Measurements from ENCODE around the gene FGF6. TPM values are rescaled to one million over a fixed set of nuclear protein-coding genes. Genes with fewer than 3 reads are reported as not detected.

The FGF6 gene
- total and polyA plus RNA-seq, 2 experiments from 2014 or later: not detected

DNA sequence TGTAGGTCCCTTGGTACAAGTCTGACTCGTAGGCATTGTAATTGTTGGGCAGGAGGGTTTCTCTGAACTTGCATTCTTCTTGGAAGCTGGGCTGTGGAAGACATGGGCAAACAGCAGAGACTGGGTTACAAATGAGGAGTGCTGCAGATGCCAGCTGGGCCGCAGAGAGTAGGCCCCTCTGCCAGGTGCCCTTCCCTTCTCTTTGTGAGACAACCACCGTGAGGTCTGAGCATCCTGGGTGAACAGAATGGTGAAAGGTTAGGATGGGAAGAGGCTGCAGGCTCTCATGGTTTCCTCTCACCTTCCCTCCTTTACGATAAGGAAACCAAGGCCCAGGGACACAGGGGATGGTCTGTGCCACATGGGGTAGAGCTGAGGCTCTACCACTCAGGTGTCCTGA is 11.3 kb downstream of the FGF6 start:
- H3F3A ChIP-seq (replicated peaks; ENCODE audit: low read depth): 0 out of 2 replicates have a peak, but pooled peaks cover under 1% of the 10 kb centered on the region
- no peak for ATAC-seq
- H3K27ac Mint-ChIP-seq: no peak overlapping the region
- peaks cover 14% of the 10 kb centered on the region; the same call in 2 of the 3 replicates for H3K4me1 Mint-ChIP-seq
- peaks cover 11% of the 10 kb centered on the region; the same call in 1 of the 2 replicates for H3K9me2 ChIP-seq (ENCODE audit: insufficient read depth)
- peaks cover 13% of the 10 kb centered on the region for H3K27me3 Mint-ChIP-seq (ENCODE audit: insufficient read depth, low read depth, poor library complexity)
- H3K27ac ChIP-seq (ENCODE audit: low read depth): no peak overlapping the region
- no peaks in the 10 kb centered on the region for H3K27me3 ChIP-seq (ENCODE audit: insufficient read depth)
- no peak overlapping the region for H3K4me3 Mint-ChIP-seq
- H3K4me3 ChIP-seq: no peak overlapping the region
- H2AFZ ChIP-seq: no peak overlapping the region
- no peaks in the 10 kb centered on the region for H4K20me1 ChIP-seq (replicated peaks; ENCODE audit: insufficient read depth)
- DNase-seq (ENCODE audit: low spot score): no peak
- H3K79me2 ChIP-seq (replicated peaks; ENCODE audit: insufficient read depth): no peaks in the 10 kb centered on the region
- H3K36me3 ChIP-seq (ENCODE audit: insufficient read depth): no peaks in the 10 kb centered on the region
- H3K36me3 Mint-ChIP-seq (ENCODE audit: low read depth): no peaks in the 10 kb centered on the region
- no peaks in the 10 kb centered on the region; the same call in 2 of the 3 replicates for H3K9me3 Mint-ChIP-seq
- TF ChIP-seq, protein P1, sequence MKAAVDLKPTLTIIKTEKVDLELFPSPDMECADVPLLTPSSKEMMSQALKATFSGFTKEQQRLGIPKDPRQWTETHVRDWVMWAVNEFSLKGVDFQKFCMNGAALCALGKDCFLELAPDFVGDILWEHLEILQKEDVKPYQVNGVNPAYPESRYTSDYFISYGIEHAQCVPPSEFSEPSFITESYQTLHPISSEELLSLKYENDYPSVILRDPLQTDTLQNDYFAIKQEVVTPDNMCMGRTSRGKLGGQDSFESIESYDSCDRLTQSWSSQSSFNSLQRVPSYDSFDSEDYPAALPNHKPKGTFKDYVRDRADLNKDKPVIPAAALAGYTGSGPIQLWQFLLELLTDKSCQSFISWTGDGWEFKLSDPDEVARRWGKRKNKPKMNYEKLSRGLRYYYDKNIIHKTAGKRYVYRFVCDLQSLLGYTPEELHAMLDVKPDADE (IDR thresholded peaks at IDR 0.05): no peak
- TF ChIP-seq NANOG (IDR thresholded peaks at IDR 0.05; ENCODE audit: borderline replicate concordance) (no peak), ZNF331 (CRISPR knock-in tag; IDR thresholded peaks at IDR 0.05; ENCODE audit: low read depth) (no peak), EZH2 (IDR thresholded peaks at IDR 0.05; ENCODE audit: low read depth, unreplicated experiment) (no peak), JUNB (IDR thresholded peaks at IDR 0.05; ENCODE audit: unreplicated experiment) (no peak), ZNF114 (CRISPR knock-in tag; IDR thresholded peaks at IDR 0.05) (no peak), EZH2phosphoT487 (IDR thresholded peaks at IDR 0.05; ENCODE audit: unreplicated experiment) (no peak), STAT1 (IDR thresholded peaks at IDR 0.05; ENCODE audit: unreplicated experiment) (no peak), POLR2AphosphoS5 (IDR thresholded peaks at IDR 0.05; ENCODE audit: low read depth) (no peak)
- TF ChIP-seq, protein P2, sequence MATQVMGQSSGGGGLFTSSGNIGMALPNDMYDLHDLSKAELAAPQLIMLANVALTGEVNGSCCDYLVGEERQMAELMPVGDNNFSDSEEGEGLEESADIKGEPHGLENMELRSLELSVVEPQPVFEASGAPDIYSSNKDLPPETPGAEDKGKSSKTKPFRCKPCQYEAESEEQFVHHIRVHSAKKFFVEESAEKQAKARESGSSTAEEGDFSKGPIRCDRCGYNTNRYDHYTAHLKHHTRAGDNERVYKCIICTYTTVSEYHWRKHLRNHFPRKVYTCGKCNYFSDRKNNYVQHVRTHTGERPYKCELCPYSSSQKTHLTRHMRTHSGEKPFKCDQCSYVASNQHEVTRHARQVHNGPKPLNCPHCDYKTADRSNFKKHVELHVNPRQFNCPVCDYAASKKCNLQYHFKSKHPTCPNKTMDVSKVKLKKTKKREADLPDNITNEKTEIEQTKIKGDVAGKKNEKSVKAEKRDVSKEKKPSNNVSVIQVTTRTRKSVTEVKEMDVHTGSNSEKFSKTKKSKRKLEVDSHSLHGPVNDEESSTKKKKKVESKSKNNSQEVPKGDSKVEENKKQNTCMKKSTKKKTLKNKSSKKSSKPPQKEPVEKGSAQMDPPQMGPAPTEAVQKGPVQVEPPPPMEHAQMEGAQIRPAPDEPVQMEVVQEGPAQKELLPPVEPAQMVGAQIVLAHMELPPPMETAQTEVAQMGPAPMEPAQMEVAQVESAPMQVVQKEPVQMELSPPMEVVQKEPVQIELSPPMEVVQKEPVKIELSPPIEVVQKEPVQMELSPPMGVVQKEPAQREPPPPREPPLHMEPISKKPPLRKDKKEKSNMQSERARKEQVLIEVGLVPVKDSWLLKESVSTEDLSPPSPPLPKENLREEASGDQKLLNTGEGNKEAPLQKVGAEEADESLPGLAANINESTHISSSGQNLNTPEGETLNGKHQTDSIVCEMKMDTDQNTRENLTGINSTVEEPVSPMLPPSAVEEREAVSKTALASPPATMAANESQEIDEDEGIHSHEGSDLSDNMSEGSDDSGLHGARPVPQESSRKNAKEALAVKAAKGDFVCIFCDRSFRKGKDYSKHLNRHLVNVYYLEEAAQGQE (IDR thresholded peaks at IDR 0.05; ENCODE audit: unreplicated experiment): no peak
- TF ChIP-seq, protein P3, sequence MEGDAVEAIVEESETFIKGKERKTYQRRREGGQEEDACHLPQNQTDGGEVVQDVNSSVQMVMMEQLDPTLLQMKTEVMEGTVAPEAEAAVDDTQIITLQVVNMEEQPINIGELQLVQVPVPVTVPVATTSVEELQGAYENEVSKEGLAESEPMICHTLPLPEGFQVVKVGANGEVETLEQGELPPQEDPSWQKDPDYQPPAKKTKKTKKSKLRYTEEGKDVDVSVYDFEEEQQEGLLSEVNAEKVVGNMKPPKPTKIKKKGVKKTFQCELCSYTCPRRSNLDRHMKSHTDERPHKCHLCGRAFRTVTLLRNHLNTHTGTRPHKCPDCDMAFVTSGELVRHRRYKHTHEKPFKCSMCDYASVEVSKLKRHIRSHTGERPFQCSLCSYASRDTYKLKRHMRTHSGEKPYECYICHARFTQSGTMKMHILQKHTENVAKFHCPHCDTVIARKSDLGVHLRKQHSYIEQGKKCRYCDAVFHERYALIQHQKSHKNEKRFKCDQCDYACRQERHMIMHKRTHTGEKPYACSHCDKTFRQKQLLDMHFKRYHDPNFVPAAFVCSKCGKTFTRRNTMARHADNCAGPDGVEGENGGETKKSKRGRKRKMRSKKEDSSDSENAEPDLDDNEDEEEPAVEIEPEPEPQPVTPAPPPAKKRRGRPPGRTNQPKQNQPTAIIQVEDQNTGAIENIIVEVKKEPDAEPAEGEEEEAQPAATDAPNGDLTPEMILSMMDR (conservative IDR thresholded peaks at IDR 0.05; ENCODE audit: low read depth in 2 of 2): no peak
- H3K4me2 ChIP-seq: no peak overlapping the region
- H3K4me1 ChIP-seq (ENCODE audit: insufficient read depth): 0 out of 2 replicates have a peak, but pooled peaks cover 3% of the 10 kb centered on the region

All from GM23338 (cell line).